AG04450 (cell line): ENCODE measurements around the gene KIF5C. TPM values are rescaled to one million over a fixed set of nuclear protein-coding genes. Genes with fewer than 3 reads are reported as not detected.
A peak's percentile ranks its signal among the peaks of the same experiment; 100 is the strongest.

ENCODE experiments used
- CTCF ChIA-PET: fragments of 300-600, 350-600 bp; formaldehyde crosslinking; extraction: SDS; loops from one replicate; lab custom pipeline; 2022; ENCODE audit warnings: antibody characterized with exemption, inconsistent platforms; lab: Charles Lee
- POLR2A ChIA-PET: fragments of 350-600 bp; formaldehyde crosslinking; extraction: SDS; loops from one replicate; lab custom pipeline; 2021; ENCODE audit warnings: antibody characterized with exemption, inconsistent platforms; lab: Yijun Ruan, JAX
- DNase-seq: peaks from one replicate; pipeline ENCODE4 v3.0.0-alpha.2; 2011; ENCODE audit warnings: low read depth, low spot score
- H3K27ac ChIP-seq: one replicate; pipeline ENCODE4 v1.5.1; 2012; ENCODE audit warnings: low read depth, low read length, control low read depth
- H3K27me3 ChIP-seq: one replicate; pipeline ENCODE4 v1.6.0; 2012; ENCODE audit warnings: low read length; ENCODE audit not compliant: control insufficient read depth, insufficient read depth
- H3K4me3 ChIP-seq: 2 replicates; pipeline ENCODE4 v1.5.1; 2011; ENCODE audit warnings: mild to moderate bottlenecking, low read depth, low read length, control low read depth
- H3K9me3 ChIP-seq: 2 replicates; pipeline ENCODE4 v1.5.1; 2012; ENCODE audit warnings: low read length; ENCODE audit not compliant: control insufficient read depth, insufficient read depth
- CTCF ChIP-seq: IDR thresholded peaks from 2 replicates; pipeline ENCODE4 v1.5.1; 2011; ENCODE audit warnings: low read depth, low read length, control low read depth, inconsistent platforms
- polyA plus RNA-seq: library from polyadenylated mRNA; depleted of rRNA; stranded (reverse); fragments of >200 nt; gene quantifications from 2 replicates; pipeline ENCODE4 v1.2.3, GENCODE V29; 2011

KIF5C gene
- polyA plus RNA-seq, 1 experiment, result 0.12 TPM

- Histone ChIP-seq H3K9me3 (no peaks in the 10 kb centered on the region), H3K4me3 (no peak overlapping the region), H3K27ac (no peak overlapping the region), H3K27me3 (no peaks in the 10 kb centered on the region)
- DNase-seq, result no peak
- ChIA-PET POLR2A (no interaction called here), CTCF (no interaction called here)
- TF ChIP-seq CTCF, result no peak
These were observed 9.5 kb upstream of the KIF5C start for GRCh38 chr2:148865512-148865911.

DNA sequence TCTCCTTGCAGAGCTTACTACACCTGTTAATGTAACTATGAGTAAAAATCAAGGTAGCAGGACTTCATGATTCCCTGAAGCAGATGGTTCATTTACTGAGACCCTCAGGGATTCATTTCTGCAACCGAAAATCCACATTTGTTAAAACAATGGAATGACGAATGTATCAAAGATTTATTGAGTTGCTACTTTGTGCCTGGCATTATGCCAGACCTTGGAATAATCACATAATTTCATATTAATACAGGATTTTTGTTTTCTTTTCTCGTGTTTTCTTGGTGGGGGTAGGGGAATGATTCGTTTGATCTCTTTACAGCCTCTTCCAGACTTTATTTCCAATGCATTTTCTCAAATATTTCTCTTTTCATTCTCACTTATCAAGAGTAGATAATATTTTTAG, 8.9 kb upstream of the KIF5C start:
- Histone ChIP-seq H3K9me3 (no peaks in the 10 kb centered on the region), H3K4me3 (no peak overlapping the region), H3K27ac (no peak overlapping the region), H3K27me3 (no peaks in the 10 kb centered on the region)
- TF ChIP-seq CTCF, result no peak
- ChIA-PET CTCF (no interaction called here), POLR2A (no interaction called here)
- DNase-seq, result no peak

DNA sequence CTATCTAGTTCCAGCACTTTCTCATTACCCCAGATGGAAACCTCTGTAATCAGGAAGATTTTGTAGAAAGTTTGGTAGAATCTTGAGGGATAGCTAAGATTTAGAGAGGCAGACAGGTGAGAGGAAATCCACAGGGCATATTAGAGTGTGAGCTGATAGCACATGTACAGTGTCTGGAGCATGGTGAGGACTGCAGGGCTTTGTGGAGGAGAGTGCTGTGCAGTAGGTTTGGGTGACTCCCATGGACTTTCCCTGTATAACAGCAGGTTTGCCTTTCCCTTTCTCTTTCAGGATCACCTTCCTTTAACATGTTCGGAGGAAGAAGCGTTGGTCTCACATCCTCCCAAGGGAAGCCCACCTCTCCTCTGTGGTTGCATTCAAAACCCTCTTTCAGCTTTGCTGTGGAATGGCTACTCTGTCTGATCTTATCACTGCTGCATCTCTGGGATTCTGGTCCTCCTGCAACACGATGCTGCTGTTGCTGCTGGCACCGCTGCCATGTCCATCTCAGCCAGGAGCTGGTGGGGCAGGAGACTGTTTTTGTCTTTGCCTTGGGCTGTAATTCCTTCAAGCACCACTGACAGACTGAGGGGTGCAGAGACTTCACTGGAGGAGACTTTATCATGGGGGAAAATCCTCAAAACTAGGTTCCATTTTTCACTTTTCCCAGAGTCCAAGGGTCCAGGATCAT, 7.8 kb upstream of the KIF5C start:
- Histone ChIP-seq H3K4me3 (no peak overlapping the region), H3K27ac (no peak overlapping the region), H3K27me3 (no peaks in the 10 kb centered on the region), H3K9me3 (no peaks in the 10 kb centered on the region)
- no peak for DNase-seq
- POLR2A ChIA-PET, result no interaction called here
- no peak for TF ChIP-seq CTCF
- CTCF ChIA-PET, result no interaction called here

DNA sequence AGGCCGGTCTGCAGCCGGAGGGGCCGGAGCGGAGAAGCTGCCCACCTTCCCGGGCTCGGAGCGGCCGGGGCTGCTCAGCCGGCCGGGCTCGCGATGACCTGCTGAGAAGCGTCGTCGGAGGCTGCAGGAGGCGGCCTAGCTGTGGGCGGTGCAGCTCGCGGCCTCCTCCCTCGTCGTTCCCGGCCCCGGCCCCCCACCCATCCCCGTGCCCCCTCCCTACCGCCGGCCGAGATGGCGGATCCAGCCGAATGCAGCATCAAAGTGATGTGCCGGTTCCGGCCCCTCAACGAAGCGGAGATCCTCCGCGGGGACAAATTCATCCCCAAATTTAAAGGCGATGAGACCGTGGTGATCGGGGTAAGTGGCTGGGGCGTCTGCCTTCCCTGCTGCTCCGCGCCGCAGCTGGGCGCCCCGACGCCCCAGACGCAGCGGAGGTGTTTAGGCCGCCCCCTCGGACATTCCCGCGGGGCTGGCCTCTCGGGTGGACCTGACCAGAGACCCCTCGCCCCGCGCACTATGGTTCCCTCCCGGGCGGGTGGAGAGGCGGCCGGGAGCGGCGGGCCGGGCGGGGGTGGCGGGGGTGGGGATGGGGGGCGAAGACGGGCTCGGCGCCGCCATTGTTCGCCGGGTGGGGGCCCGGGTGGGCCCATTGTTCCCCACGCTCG, 492 bp downstream of the KIF5C start:
- ChIA-PET CTCF (no interaction called here), POLR2A (no interaction called here)
- H3K27me3 ChIP-seq, result peaks cover 27% of the 10 kb centered on the region
- H3K4me3 ChIP-seq, result peak overlapping the region; percentile 32; the same call in 1 of the 2 replicates
- TF ChIP-seq CTCF, result no peak
- no peak overlapping the region for H3K27ac ChIP-seq
- H3K9me3 ChIP-seq, result no peaks in the 10 kb centered on the region; the same call in 1 of the 2 replicates
- no peak for DNase-seq

DNA sequence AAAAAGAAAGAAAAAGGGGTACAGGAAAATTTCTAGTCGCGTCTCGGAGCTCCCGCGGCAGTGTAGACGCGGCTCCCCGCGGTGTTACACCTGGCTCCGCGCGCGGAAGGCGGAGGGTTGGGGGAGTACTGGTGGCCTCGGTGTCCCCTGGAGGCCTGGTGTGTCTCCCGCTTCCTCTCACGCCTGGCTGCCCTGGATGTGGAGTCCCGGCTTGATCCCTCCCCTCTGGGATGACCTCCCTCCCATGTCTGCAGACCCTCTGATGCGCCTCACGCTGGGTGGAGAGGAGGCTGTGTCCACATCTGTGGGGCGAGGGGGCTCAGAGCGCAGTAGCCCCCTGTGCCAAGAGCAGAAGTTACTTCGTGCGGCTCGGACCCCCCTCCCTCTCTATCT, 1.2 kb downstream of the KIF5C start:
- Histone ChIP-seq H3K27me3 (peaks cover 27% of the 10 kb centered on the region), H3K27ac (no peak overlapping the region)
- POLR2A ChIA-PET, result no interaction called here

More for the DNA sequence above, 1.2 kb downstream of the KIF5C start:
- CTCF ChIA-PET, result interaction anchor here (0.9 kb wide), 1 partner anchor 61 kb away, joined by 8 read pairs; no protein-coding TSS in a partner anchor
- no peak for TF ChIP-seq CTCF
- Histone ChIP-seq H3K4me3 (no peak overlapping the region), H3K9me3 (no peaks in the 10 kb centered on the region; the same call in 1 of the 2 replicates)
- DNase-seq, result no peak
